GM23338 (cell line): ENCODE measurements around the gene FARP1. TPM values are rescaled to one million over a fixed set of nuclear protein-coding genes. Genes with fewer than 3 reads are reported as not detected.

ENCODE experiments used
- ATAC-seq: fragments of 200-7000 bp; cut with Tn5 transposase; 3 replicates; pipeline ENCODE4 v1.9.1; 2020
- DNase-seq: peaks from one replicate; pipeline ENCODE4 v3.0.0-alpha.2; 2015; ENCODE audit warnings: low spot score
- H2AFZ ChIP-seq: fragments of 200-600 bp; sonication (generic); 2 replicates; pipeline ENCODE4 v1.8.0; 2016; ENCODE audit warnings: antibody characterized with exemption, mild to moderate bottlenecking, moderate library complexity
- H3F3A ChIP-seq: fragments of 200-600 bp; sonication (generic); replicated peaks from 2 replicates; pipeline ENCODE4 v1.8.0; 2017; ENCODE audit warnings: antibody characterized with exemption, mixed run types, low read depth
- H3K27ac ChIP-seq: fragments of 200-600 bp; sonication (generic); 2 replicates; pipeline ENCODE4 v1.6.1; 2016; ENCODE audit warnings: low read depth
- H3K27me3 ChIP-seq: fragments of 200-600 bp; sonication (generic); 2 replicates; pipeline ENCODE4 v1.8.0; 2016; ENCODE audit warnings: mild to moderate bottlenecking, mixed run types, moderate library complexity; ENCODE audit not compliant: insufficient read depth
- H3K36me3 ChIP-seq: fragments of 200-600 bp; sonication (generic); 2 replicates; pipeline ENCODE4 v1.8.0; 2016; ENCODE audit warnings: mild to moderate bottlenecking; ENCODE audit not compliant: insufficient read depth
- H3K4me1 ChIP-seq: fragments of 200-600 bp; sonication (generic); 2 replicates; pipeline ENCODE4 v1.8.0; 2016; ENCODE audit warnings: mild to moderate bottlenecking, moderate library complexity; ENCODE audit not compliant: insufficient read depth
- H3K4me2 ChIP-seq: fragments of 200-600 bp; sonication (generic); 2 replicates; pipeline ENCODE4 v1.7.1; 2017; ENCODE audit warnings: mixed run types
- H3K4me3 ChIP-seq: fragments of 200-600 bp; sonication (generic); 2 replicates; pipeline ENCODE4 v1.6.1; 2016; ENCODE audit warnings: mixed run types
- H3K79me2 ChIP-seq: fragments of 200-600 bp; sonication (generic); replicated peaks from 2 replicates; pipeline ENCODE4 v1.8.0; 2017; ENCODE audit warnings: mild to moderate bottlenecking; ENCODE audit not compliant: insufficient read depth
- H3K9me2 ChIP-seq: fragments of 200-600 bp; sonication (generic); 2 replicates; pipeline ENCODE4 v1.8.0; 2017; ENCODE audit not compliant: insufficient read depth
- H4K20me1 ChIP-seq: fragments of 200-600 bp; sonication (generic); replicated peaks from 2 replicates; pipeline ENCODE4 v1.8.0; 2017; ENCODE audit warnings: mild to moderate bottlenecking; ENCODE audit not compliant: insufficient read depth
- H3K27ac Mint-ChIP-seq: 2 replicates; pipeline ENCODE4 v1.8.0; 2020; ENCODE audit warnings: inconsistent platforms, mild to moderate bottlenecking, moderate library complexity, mixed read lengths
- H3K27me3 Mint-ChIP-seq: 3 replicates; pipeline ENCODE4 v1.8.0; 2022; ENCODE audit warnings: low read depth, mild to moderate bottlenecking, moderate library complexity, mixed read lengths, inconsistent platforms; ENCODE audit not compliant: insufficient read depth, poor library complexity
- H3K36me3 Mint-ChIP-seq: 3 replicates; pipeline ENCODE4 v1.8.0; 2021; ENCODE audit warnings: low read depth, mild to moderate bottlenecking, inconsistent platforms, moderate library complexity, mixed read lengths
- H3K4me1 Mint-ChIP-seq: 3 replicates; pipeline ENCODE4 v1.8.0; 2020; ENCODE audit warnings: mild to moderate bottlenecking, inconsistent platforms, mixed read lengths
- H3K4me3 Mint-ChIP-seq: 3 replicates; pipeline ENCODE4 v1.8.0; 2021; ENCODE audit warnings: moderate library complexity, mild to moderate bottlenecking, inconsistent platforms, mixed read lengths
- H3K9me3 Mint-ChIP-seq: 3 replicates; pipeline ENCODE4 v1.8.0; 2020; ENCODE audit warnings: moderate library complexity, mild to moderate bottlenecking, inconsistent platforms, mixed read lengths
- EZH2phosphoT487 ChIP-seq: fragments of 200-600 bp; sonication (generic); IDR thresholded peaks from one replicate; pipeline ENCODE4 v1.8.1; 2018; ENCODE audit warnings: antibody characterized with exemption; ENCODE audit not compliant: unreplicated experiment
- JUNB ChIP-seq: IDR thresholded peaks from one replicate; pipeline ENCODE4 v1.6.1; 2016; ENCODE audit warnings: antibody characterized with exemption; ENCODE audit not compliant: unreplicated experiment
- NANOG ChIP-seq: IDR thresholded peaks from 2 replicates; pipeline ENCODE4 v1.6.1; 2016; ENCODE audit warnings: antibody characterized with exemption, borderline replicate concordance
- STAT1 ChIP-seq: IDR thresholded peaks from one replicate; pipeline ENCODE4 v1.6.1; 2016; ENCODE audit warnings: antibody characterized with exemption; ENCODE audit not compliant: unreplicated experiment
- ZNF114 ChIP-seq: fragments of 250-450 bp; sonication (Bioruptor Pico); IDR thresholded peaks from 2 replicates; pipeline ENCODE4 v1.5.0; 2020; ENCODE audit warnings: mild to moderate bottlenecking, moderate library complexity
- polyA plus RNA-seq: library from polyadenylated mRNA; unstranded; fragments of >200 nt; fragmentation: Nextera tagmentation; extraction: Ambion mirVana; gene quantifications from 2 replicates; pipeline ENCODE4 v1.2.1, GENCODE V29; 2016
- total RNA-seq: library from RNA; depleted of rRNA; stranded (reverse); fragments of >200 nt; shearing (Covaris generic); gene quantifications from 2 replicates; pipeline ENCODE4 v1.2.3, GENCODE V29; 2014
- TF ChIP-seq, protein P1 (sequence below), 2 experiments: fragments of 200-600 bp in 1 of 2; sonication (generic) in 1 of 2; conservative IDR thresholded peaks; 2 replicates each; pipeline versions ENCODE4 v1.5.1 to v1.6.1; 2016 to 2017; ENCODE audit warnings: antibody characterized with exemption in 2 of 2, low read depth in 2 of 2, mild to moderate bottlenecking in 2 of 2, moderate library complexity in 1 of 2
- TF ChIP-seq, protein P2 (sequence below): IDR thresholded peaks from 2 replicates; pipeline ENCODE4 v1.6.1; 2016; ENCODE audit warnings: antibody characterized with exemption
- TF ChIP-seq, protein P3 (sequence below): IDR thresholded peaks from one replicate; pipeline ENCODE4 v1.6.1; 2018; ENCODE audit warnings: antibody characterized with exemption; ENCODE audit not compliant: unreplicated experiment

FARP1 gene
- total and polyA plus RNA-seq, 2 experiments from 2014 or later = 53.6 to 82.5 TPM

DNA sequence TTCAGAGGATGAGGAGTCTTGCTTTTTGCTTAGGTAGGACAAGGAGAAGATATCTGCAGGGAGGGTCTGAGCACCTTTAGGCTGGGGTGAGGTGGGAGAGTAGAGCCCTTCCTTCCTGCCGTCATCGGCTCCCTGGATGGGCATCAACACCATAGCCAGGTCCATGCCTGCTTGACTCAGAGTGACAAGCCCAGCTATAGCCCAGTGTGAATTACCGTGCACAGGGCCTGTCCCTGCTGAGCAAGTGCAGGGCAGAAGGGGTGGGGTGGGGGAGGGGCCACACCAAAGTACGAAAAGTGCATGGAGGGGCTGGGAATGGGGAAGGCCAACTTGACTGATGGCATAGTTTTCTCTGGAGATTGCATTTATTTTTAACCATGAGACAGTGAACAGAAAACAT is 64.5 kb downstream of the FARP1 start:
- H2AFZ ChIP-seq = no peak overlapping the region
- Mint-ChIP-seq H3K36me3 (peaks cover 63% of the 10 kb centered on the region), H3K27ac (no peak overlapping the region), H3K4me1 (peaks cover 18% of the 10 kb centered on the region), H3K4me3 (no peak overlapping the region), H3K9me3 (peaks cover 56% of the 10 kb centered on the region), H3K27me3 (peaks cover 5% of the 10 kb centered on the region)
- no peak overlapping the region for H3K4me3 ChIP-seq
- H4K20me1 ChIP-seq = 0 out of 2 replicates have a peak, but pooled peaks cover 2% of the 10 kb centered on the region
- TF ChIP-seq, protein P1, sequence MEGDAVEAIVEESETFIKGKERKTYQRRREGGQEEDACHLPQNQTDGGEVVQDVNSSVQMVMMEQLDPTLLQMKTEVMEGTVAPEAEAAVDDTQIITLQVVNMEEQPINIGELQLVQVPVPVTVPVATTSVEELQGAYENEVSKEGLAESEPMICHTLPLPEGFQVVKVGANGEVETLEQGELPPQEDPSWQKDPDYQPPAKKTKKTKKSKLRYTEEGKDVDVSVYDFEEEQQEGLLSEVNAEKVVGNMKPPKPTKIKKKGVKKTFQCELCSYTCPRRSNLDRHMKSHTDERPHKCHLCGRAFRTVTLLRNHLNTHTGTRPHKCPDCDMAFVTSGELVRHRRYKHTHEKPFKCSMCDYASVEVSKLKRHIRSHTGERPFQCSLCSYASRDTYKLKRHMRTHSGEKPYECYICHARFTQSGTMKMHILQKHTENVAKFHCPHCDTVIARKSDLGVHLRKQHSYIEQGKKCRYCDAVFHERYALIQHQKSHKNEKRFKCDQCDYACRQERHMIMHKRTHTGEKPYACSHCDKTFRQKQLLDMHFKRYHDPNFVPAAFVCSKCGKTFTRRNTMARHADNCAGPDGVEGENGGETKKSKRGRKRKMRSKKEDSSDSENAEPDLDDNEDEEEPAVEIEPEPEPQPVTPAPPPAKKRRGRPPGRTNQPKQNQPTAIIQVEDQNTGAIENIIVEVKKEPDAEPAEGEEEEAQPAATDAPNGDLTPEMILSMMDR (conservative IDR thresholded peaks at IDR 0.05; ENCODE audit: low read depth in 2 of 2) = no peak
- TF ChIP-seq NANOG (no peak), ZNF114 (CRISPR knock-in tag) (no peak), JUNB (no peak), STAT1 (no peak)
- TF ChIP-seq, protein P2, sequence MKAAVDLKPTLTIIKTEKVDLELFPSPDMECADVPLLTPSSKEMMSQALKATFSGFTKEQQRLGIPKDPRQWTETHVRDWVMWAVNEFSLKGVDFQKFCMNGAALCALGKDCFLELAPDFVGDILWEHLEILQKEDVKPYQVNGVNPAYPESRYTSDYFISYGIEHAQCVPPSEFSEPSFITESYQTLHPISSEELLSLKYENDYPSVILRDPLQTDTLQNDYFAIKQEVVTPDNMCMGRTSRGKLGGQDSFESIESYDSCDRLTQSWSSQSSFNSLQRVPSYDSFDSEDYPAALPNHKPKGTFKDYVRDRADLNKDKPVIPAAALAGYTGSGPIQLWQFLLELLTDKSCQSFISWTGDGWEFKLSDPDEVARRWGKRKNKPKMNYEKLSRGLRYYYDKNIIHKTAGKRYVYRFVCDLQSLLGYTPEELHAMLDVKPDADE = no peak
- TF ChIP-seq, protein P3, sequence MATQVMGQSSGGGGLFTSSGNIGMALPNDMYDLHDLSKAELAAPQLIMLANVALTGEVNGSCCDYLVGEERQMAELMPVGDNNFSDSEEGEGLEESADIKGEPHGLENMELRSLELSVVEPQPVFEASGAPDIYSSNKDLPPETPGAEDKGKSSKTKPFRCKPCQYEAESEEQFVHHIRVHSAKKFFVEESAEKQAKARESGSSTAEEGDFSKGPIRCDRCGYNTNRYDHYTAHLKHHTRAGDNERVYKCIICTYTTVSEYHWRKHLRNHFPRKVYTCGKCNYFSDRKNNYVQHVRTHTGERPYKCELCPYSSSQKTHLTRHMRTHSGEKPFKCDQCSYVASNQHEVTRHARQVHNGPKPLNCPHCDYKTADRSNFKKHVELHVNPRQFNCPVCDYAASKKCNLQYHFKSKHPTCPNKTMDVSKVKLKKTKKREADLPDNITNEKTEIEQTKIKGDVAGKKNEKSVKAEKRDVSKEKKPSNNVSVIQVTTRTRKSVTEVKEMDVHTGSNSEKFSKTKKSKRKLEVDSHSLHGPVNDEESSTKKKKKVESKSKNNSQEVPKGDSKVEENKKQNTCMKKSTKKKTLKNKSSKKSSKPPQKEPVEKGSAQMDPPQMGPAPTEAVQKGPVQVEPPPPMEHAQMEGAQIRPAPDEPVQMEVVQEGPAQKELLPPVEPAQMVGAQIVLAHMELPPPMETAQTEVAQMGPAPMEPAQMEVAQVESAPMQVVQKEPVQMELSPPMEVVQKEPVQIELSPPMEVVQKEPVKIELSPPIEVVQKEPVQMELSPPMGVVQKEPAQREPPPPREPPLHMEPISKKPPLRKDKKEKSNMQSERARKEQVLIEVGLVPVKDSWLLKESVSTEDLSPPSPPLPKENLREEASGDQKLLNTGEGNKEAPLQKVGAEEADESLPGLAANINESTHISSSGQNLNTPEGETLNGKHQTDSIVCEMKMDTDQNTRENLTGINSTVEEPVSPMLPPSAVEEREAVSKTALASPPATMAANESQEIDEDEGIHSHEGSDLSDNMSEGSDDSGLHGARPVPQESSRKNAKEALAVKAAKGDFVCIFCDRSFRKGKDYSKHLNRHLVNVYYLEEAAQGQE = no peak
- H3K27me3 ChIP-seq = no peaks in the 10 kb centered on the region
- H3K4me1 ChIP-seq = peaks cover 9% of the 10 kb centered on the region
- peaks cover 6% of the 10 kb centered on the region; the same call in 1 of the 2 replicates for H3K36me3 ChIP-seq
- no peaks in the 10 kb centered on the region for H3K9me2 ChIP-seq
- ATAC-seq (peak; percentile 66), DNase-seq (no peak)
- no peak overlapping the region for H3K4me2 ChIP-seq
- H3K79me2 ChIP-seq = peaks cover 91% of the 10 kb centered on the region
- H3F3A ChIP-seq = no peaks in the 10 kb centered on the region
- H3K27ac ChIP-seq = no peak overlapping the region

DNA sequence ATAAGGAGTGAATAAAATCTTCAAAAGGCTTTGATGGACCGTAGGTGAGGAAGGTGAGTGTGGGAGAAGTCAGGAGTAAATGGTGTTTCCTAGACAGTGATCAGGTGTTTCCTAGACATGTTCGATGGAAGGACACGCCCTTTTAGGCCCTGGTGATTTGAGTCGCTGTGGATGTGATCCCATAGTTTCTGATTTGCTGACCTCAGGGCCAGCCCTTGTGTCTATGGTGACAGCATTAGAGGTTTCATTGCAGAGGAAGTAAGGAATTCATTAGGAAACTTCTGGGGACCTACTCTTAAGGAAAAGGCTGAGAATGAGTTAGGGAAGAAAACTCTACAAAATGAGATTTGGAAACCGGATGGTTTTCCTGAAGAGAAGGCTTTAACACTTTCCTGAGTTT is 65.7 kb downstream of the FARP1 start:
- peaks cover 6% of the 10 kb centered on the region; the same call in 1 of the 2 replicates for H3K36me3 ChIP-seq
- peaks cover 63% of the 10 kb centered on the region for H3K36me3 Mint-ChIP-seq
- no peak overlapping the region for H3K27ac ChIP-seq
- H3K4me1 Mint-ChIP-seq = peaks cover 24% of the 10 kb centered on the region
- peaks cover 12% of the 10 kb centered on the region; the same call in 1 of the 2 replicates for H3K4me1 ChIP-seq
- H3K4me3 ChIP-seq = no peak overlapping the region
- no peaks in the 10 kb centered on the region for H3K27me3 ChIP-seq
- H2AFZ ChIP-seq = no peak overlapping the region
- no peaks in the 10 kb centered on the region for H3F3A ChIP-seq
- peaks cover 80% of the 10 kb centered on the region for H3K79me2 ChIP-seq
- H3K4me2 ChIP-seq = no peak overlapping the region
- H3K9me2 ChIP-seq = no peaks in the 10 kb centered on the region
- DNase-seq = no peak
- no peak for ATAC-seq
- 0 out of 2 replicates have a peak, but pooled peaks cover 2% of the 10 kb centered on the region for H4K20me1 ChIP-seq
- no peak overlapping the region for H3K4me3 Mint-ChIP-seq
- H3K27ac Mint-ChIP-seq = no peak overlapping the region
- peaks cover 58% of the 10 kb centered on the region for H3K9me3 Mint-ChIP-seq
- peaks cover 5% of the 10 kb centered on the region for H3K27me3 Mint-ChIP-seq
- TF ChIP-seq STAT1 (no peak), NANOG (no peak), EZH2phosphoT487 (no peak), ZNF114 (CRISPR knock-in tag) (no peak)
- TF ChIP-seq, protein P3 = no peak
